Activated naive CD4-positive, alpha-beta T cell treated with anti-CD3 and anti-CD28 coated beads for 36 hours (primary cell): ENCODE data around the gene GALNT17. TPM values are rescaled to one million over a fixed set of nuclear protein-coding genes. Genes with fewer than 3 reads are reported as not detected.

ENCODE experiments used
- CTCF ChIA-PET: fragments of 350-600 bp; sonication (Branson Sonifier 250); formaldehyde crosslinking; loops from one replicate; lab custom pipeline; 2021; ENCODE audit warnings: antibody characterized with exemption; lab: Charles Lee
- DNase-seq: peaks from one replicate; pipeline ENCODE4 v3.0.0-alpha.2; 2020
- H3K27ac Mint-ChIP-seq: one replicate; pipeline ENCODE4 v1.8.0; 2021; ENCODE audit warnings: mild to moderate bottlenecking, mixed read lengths
- H3K27me3 Mint-ChIP-seq: one replicate; pipeline ENCODE4 v1.8.0; 2021; ENCODE audit warnings: low read depth, mixed read lengths
- H3K36me3 Mint-ChIP-seq: one replicate; pipeline ENCODE4 v1.8.0; 2021; ENCODE audit warnings: low read depth, mixed read lengths
- H3K4me1 Mint-ChIP-seq: one replicate; pipeline ENCODE4 v1.8.0; 2021; ENCODE audit warnings: low read depth, mixed read lengths
- H3K4me3 Mint-ChIP-seq: one replicate; pipeline ENCODE4 v1.8.0; 2021; ENCODE audit warnings: mild to moderate bottlenecking, moderate library complexity, mixed read lengths
- H3K9me3 Mint-ChIP-seq: one replicate; pipeline ENCODE4 v1.8.0; 2021; ENCODE audit warnings: mixed read lengths
- intact Hi-C: fragments of 100-400 bp; cut with micrococcal nuclease; formaldehyde crosslinking; loops from one replicate; pipeline ENCODE4 v1.15.1; 2023
- total RNA-seq, 2 experiments: library from RNA; stranded (reverse); gene quantifications; one replicate each; pipeline ENCODE4 v1.2.3, GENCODE V29; 2021

Gene GALNT17
- total RNA-seq, 2 experiments from 2014 or later: not detected

DNA sequence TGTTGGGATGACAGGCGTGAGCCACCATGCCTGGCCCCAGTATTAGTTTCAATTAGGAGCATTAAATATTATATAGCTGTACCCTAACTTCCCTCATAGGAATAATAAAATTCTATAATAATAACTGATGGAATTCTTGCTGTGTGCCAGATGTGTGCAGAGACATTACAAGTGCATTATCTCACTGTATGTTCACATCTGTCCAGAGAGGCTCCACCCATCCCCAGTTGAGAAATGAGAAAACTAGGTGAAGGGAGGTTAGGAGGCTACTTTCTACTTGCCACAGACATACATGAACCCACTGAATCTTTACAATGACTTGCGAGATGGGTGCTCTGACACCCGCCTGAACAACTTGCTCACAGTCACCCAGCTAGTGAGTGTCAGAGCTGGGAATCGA lies 3.2 kb downstream of the GALNT17 start:
- intact Hi-C loops: no loop called here
- peaks cover 23% of the 10 kb centered on the region for H3K27me3 Mint-ChIP-seq
- no peak for DNase-seq

GRCh38 chr7:71135663-71136062 lies 3.7 kb downstream of the GALNT17 start:
- peaks cover 2% of the 10 kb centered on the region for H3K9me3 Mint-ChIP-seq
- H3K27me3 Mint-ChIP-seq: peaks cover 19% of the 10 kb centered on the region
- intact Hi-C loops: no loop called here
- no peak overlapping the region for H3K4me3 Mint-ChIP-seq
- H3K36me3 Mint-ChIP-seq: no peaks in the 10 kb centered on the region
- no peaks in the 10 kb centered on the region for H3K4me1 Mint-ChIP-seq
- CTCF ChIA-PET: interaction anchor here (1.5 kb wide), 1 partner anchor 21 kb away, joined by 7 read pairs; no protein-coding TSS in a partner anchor
- no peak overlapping the region for H3K27ac Mint-ChIP-seq
- DNase-seq: no peak

More for the DNA sequence above, 3.2 kb downstream of the GALNT17 start:
- Mint-ChIP-seq H3K4me1 (no peaks in the 10 kb centered on the region), H3K4me3 (no peak overlapping the region), H3K36me3 (no peaks in the 10 kb centered on the region), H3K27ac (no peak overlapping the region), H3K9me3 (peaks cover 2% of the 10 kb centered on the region)
- CTCF ChIA-PET: interaction anchor here (1.5 kb wide), 1 partner anchor 21 kb away, joined by 7 read pairs; no protein-coding TSS in a partner anchor

- Mint-ChIP-seq H3K9me3 (peaks cover 6% of the 10 kb centered on the region), H3K27me3 (peaks cover 14% of the 10 kb centered on the region), H3K4me1 (no peaks in the 10 kb centered on the region), H3K36me3 (no peaks in the 10 kb centered on the region), H3K4me3 (no peak overlapping the region), H3K27ac (no peak overlapping the region)
- no peak for DNase-seq
- CTCF ChIA-PET: no interaction called here
- intact Hi-C loops: no loop called here
These were observed 5.5 kb downstream of the GALNT17 start for GRCh38 chr7:71137479-71137878.

GRCh38 chr7:71140264-71140663 lies 8.3 kb downstream of the GALNT17 start:
- H3K4me1 Mint-ChIP-seq: no peaks in the 10 kb centered on the region
- H3K4me3 Mint-ChIP-seq: no peak overlapping the region
- no peak for DNase-seq
- no peaks in the 10 kb centered on the region for H3K36me3 Mint-ChIP-seq
- H3K27ac Mint-ChIP-seq: no peak overlapping the region
- no peaks in the 10 kb centered on the region for H3K27me3 Mint-ChIP-seq
- CTCF ChIA-PET: no interaction called here
- H3K9me3 Mint-ChIP-seq: peaks cover 13% of the 10 kb centered on the region
- intact Hi-C loops: no loop called here

DNA sequence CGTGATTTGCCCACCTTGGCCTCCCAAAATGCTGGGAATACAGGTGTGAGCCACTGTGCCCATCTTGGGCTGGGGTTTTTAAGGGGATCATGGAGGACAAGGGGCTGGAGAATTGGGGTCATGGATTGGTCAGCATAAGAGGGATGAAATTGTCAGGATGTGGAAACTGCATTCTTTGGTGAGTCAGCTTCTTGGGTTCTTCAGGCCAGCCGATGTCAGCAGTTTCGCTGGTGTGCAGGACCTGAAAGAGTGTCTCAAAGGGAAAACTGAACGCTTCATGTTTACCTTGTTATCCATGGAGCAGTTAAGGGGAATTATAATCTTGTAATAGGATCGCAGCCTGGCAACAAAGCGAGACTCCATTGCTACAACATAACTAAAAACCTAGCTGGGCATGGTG lies 13.0 kb downstream of the GALNT17 start:
- DNase-seq: no peak
- Mint-ChIP-seq H3K4me1 (no peaks in the 10 kb centered on the region), H3K9me3 (peaks cover 19% of the 10 kb centered on the region), H3K27ac (no peak overlapping the region), H3K36me3 (no peaks in the 10 kb centered on the region), H3K27me3 (no peaks in the 10 kb centered on the region), H3K4me3 (no peak overlapping the region)
- CTCF ChIA-PET: no interaction called here
- intact Hi-C loops: no loop called here

GRCh38 chr7:71145906-71146901 lies 14.3 kb downstream of the GALNT17 start:
- intact Hi-C loops: no loop called here
- CTCF ChIA-PET: no interaction called here
- H3K4me1 Mint-ChIP-seq: no peaks in the 10 kb centered on the region

DNA sequence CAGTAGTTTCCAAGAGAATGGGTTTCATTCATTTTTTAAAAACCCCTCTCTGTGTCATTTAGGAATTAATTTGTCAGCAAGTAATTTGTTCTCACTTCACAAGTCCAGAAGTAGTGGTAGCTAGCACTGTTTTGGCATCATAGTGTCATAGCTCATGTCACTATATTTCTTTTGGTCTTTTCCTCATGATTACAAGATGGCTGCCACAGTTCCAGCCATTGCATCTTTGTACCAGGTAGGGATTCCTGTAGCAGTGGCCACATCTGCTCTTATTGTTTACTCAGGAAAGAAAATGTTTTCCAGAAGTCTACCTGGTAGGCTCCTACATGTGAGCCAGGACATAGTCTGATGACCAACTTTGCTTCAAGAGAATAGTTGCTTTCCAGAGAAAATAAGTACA lies 16.2 kb downstream of the GALNT17 start:
- intact Hi-C loops: no loop called here
- Mint-ChIP-seq H3K27ac (no peak overlapping the region), H3K9me3 (peaks cover 19% of the 10 kb centered on the region), H3K4me3 (no peak overlapping the region), H3K4me1 (no peaks in the 10 kb centered on the region), H3K27me3 (no peaks in the 10 kb centered on the region), H3K36me3 (no peaks in the 10 kb centered on the region)
- DNase-seq: no peak
- CTCF ChIA-PET: no interaction called here

More at GRCh38 chr7:71145906-71146901, 14.3 kb downstream of the GALNT17 start:
- Mint-ChIP-seq H3K27ac (no peak overlapping the region), H3K27me3 (no peaks in the 10 kb centered on the region), H3K9me3 (peaks cover 24% of the 10 kb centered on the region), H3K36me3 (no peaks in the 10 kb centered on the region), H3K4me3 (no peak overlapping the region)
- DNase-seq: no peak

DNA sequence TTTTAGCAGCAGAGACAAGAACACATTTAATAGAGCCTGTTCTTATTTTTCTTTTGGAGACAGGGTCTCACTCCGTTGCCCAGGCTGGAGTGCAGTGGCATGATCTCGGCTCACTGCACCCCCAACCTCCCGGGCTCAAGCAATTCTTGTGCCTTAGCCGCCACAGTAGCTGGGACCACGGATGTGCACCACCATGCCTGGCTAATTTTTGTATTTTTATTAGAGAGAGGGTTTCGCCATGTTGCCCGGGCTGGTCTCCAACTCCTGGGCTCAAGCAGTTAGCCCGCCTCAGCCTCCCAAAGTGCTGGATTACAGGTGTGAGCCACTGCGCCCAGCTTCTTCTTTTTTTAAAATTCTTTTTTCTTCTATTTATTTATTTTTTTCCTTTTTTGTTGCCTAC lies 23.3 kb downstream of the GALNT17 start:
- CTCF ChIA-PET: no interaction called here
- intact Hi-C loops: no loop called here
- peaks cover 13% of the 10 kb centered on the region for H3K9me3 Mint-ChIP-seq
- no peak for DNase-seq
- H3K4me3 Mint-ChIP-seq: no peak overlapping the region
- H3K27ac Mint-ChIP-seq: no peak overlapping the region
- H3K27me3 Mint-ChIP-seq: no peaks in the 10 kb centered on the region
- H3K4me1 Mint-ChIP-seq: no peaks in the 10 kb centered on the region
- H3K36me3 Mint-ChIP-seq: no peaks in the 10 kb centered on the region

DNA sequence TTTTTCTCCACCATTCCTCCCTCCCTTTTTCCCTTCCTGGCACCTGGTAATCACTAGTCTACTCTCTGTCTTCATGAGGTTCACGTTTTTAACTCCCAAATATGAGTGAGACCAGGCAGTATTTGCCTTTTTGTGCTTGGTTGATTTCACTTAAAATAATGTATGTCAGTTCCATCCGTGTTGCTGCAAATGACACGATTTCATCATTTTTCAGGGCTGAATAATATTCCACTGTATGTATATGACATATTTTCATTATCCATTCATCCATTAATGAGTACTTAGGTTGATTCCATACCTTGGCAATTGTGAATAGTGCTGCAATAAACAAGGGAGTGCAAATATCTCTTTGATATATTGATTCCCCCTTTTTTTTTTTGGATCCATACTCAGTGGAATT lies 25.8 kb downstream of the GALNT17 start:
- Mint-ChIP-seq H3K36me3 (no peaks in the 10 kb centered on the region), H3K9me3 (peaks cover 11% of the 10 kb centered on the region), H3K27ac (no peak overlapping the region), H3K27me3 (no peaks in the 10 kb centered on the region), H3K4me3 (no peak overlapping the region), H3K4me1 (no peaks in the 10 kb centered on the region)
- intact Hi-C loops: no loop called here
- no peak for DNase-seq
- CTCF ChIA-PET: no interaction called here

GRCh38 chr7:71165708-71166107 lies 33.8 kb downstream of the GALNT17 start:
- intact Hi-C loops: no loop called here
- Mint-ChIP-seq H3K27me3 (no peaks in the 10 kb centered on the region), H3K4me1 (no peaks in the 10 kb centered on the region), H3K4me3 (no peak overlapping the region), H3K9me3 (peaks cover 7% of the 10 kb centered on the region), H3K27ac (no peak overlapping the region), H3K36me3 (no peaks in the 10 kb centered on the region)
- DNase-seq: no peak
- CTCF ChIA-PET: interaction anchor here (0.7 kb wide), 1 partner anchor 30 kb away, joined by 3 read pairs; no protein-coding TSS in a partner anchor

- H3K36me3 Mint-ChIP-seq: no peaks in the 10 kb centered on the region
- intact Hi-C loops: no loop called here
- no peaks in the 10 kb centered on the region for H3K4me1 Mint-ChIP-seq
- peaks cover 16% of the 10 kb centered on the region for H3K9me3 Mint-ChIP-seq
- no peak for DNase-seq
- H3K4me3 Mint-ChIP-seq: no peak overlapping the region
- CTCF ChIA-PET: no interaction called here
- H3K27me3 Mint-ChIP-seq: peaks cover 2% of the 10 kb centered on the region
- H3K27ac Mint-ChIP-seq: no peak overlapping the region
These were observed 39.5 kb downstream of the GALNT17 start for GRCh38 chr7:71171476-71171875.

DNA sequence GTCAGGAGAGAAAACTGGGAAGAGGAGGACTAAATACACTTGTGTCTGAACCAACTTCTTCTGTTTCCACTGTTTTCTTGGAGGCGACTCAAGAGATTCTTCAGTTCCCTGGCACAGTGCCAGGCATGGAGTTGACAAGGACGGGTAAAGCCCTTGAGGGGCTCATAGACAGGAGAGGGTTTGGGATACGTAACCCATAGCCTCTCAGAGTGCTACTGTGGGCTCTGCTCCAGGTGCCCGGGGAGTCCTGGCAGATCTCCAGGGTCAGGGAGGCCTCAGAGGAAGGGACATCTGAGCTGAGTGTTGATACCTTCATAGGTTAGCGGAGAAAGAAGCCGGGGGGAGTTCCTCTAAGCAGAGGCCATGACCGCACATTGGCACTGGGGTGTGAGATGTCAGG lies 42.0 kb downstream of the GALNT17 start:
- intact Hi-C loops: no loop called here
- H3K27ac Mint-ChIP-seq: no peak overlapping the region
- H3K4me1 Mint-ChIP-seq: no peaks in the 10 kb centered on the region
- DNase-seq: no peak
- CTCF ChIA-PET: no interaction called here
- no peak overlapping the region for H3K4me3 Mint-ChIP-seq
- peaks cover 17% of the 10 kb centered on the region for H3K9me3 Mint-ChIP-seq
- no peaks in the 10 kb centered on the region for H3K36me3 Mint-ChIP-seq
- H3K27me3 Mint-ChIP-seq: peaks cover 2% of the 10 kb centered on the region
